Stimulated activated CD4-positive, alpha-beta T cell treated with anti-CD3 and anti-CD28 coated beads, Interleukin-12 subunit alpha, Interleukin-12 subunit beta, amount 100 ng/mL, for 24 hours (primary cell): ENCODE measurements around the gene LAT.
"Not testable (repeated sequence)": the region's sequence is repeated elsewhere in the genome, so short reads cannot be mapped to it uniquely, and the experiment has no call there.

ENCODE experiments used
- DNase-seq, 2 experiments: peaks; one replicate each; pipeline ENCODE4 v3.0.0-alpha.2; 2020; ENCODE audit warnings: low read depth in 2 of 2

LAT gene

GRCh38 chr16:28984619-28985135, at the start of gene LAT:
TSS of gene LAT (plus strand) at chr16:28985052. CDS start at chr16:28985418, 366 bp downstream.
- peak; percentile 57 to 68 for DNase-seq

GRCh38 chr16:28935346-28935745, 49.5 kb upstream of the LAT start:
- DNase-seq, result no peak

- peak; percentile 77 to 85 for DNase-seq
Measured at GRCh38 chr16:28935924-28936783, 48.7 kb upstream of the LAT start.

GRCh38 chr16:28936784-28937155, 48.1 kb upstream of the LAT start:
- no peak for DNase-seq

GRCh38 chr16:28937222-28937876, 47.5 kb upstream of the LAT start:
- no peak for DNase-seq

GRCh38 chr16:28938721-28939120, 46.1 kb upstream of the LAT start:
- no peak for DNase-seq

- not testable (repeated sequence) for DNase-seq
Measured at GRCh38 chr16:28939825-28940224, 45.0 kb upstream of the LAT start.

GRCh38 chr16:28943281-28943680, 41.6 kb upstream of the LAT start:
- DNase-seq, result no peak

- DNase-seq, result no peak
Measured at GRCh38 chr16:28946681-28947080, 38.2 kb upstream of the LAT start.

GRCh38 chr16:28950648-28951409, 34.0 kb upstream of the LAT start, which contains the start of gene NFATC2IP:
TSS of gene NFATC2IP (plus strand) at chr16:28950937. CDS start at chr16:28951012, 75 bp downstream.
- DNase-seq, result peak; percentile 99

GRCh38 chr16:28951410-28951943, 33.4 kb upstream of the LAT start:
- DNase-seq, result peak in 1 of 2 experiments; percentile 28

- no peak for DNase-seq
Measured at GRCh38 chr16:28958216-28958615, 26.6 kb upstream of the LAT start.

- no peak for DNase-seq
Measured at GRCh38 chr16:28958836-28959235, 26.0 kb upstream of the LAT start.

- DNase-seq, result no peak
Measured at GRCh38 chr16:28964072-28964471, 20.8 kb upstream of the LAT start.

- DNase-seq, result no peak
Measured at GRCh38 chr16:28964496-28964895, 20.4 kb upstream of the LAT start.

- DNase-seq, result no peak
Measured at GRCh38 chr16:28967156-28967555, 17.7 kb upstream of the LAT start.

- not testable (repeated sequence) for DNase-seq
Measured at GRCh38 chr16:28969696-28970095, 15.2 kb upstream of the LAT start.

- no peak for DNase-seq
Measured at GRCh38 chr16:28974007-28974436, 10.8 kb upstream of the LAT start.

GRCh38 chr16:28974437-28975157, 10.3 kb upstream of the LAT start, which contains the start of gene SPNS1:
TSS of gene SPNS1 (plus strand) at chr16:28974778. CDS start at chr16:28975152, 374 bp downstream.
- DNase-seq, result peak; percentile 85 to 92

- no peak for DNase-seq
Measured at GRCh38 chr16:28975158-28975599, 9.7 kb upstream of the LAT start.
